GM21737 (cell line): ENCODE data around the gene MCTP2.

ENCODE experiments used
- ATAC-seq: cut with Tn5 transposase; IDR thresholded peaks from one replicate; pipeline ENCODE4 v1.9.1; 2021; ENCODE audit warnings: mild to moderate bottlenecking, moderate library complexity; ENCODE audit not compliant: unreplicated experiment

The MCTP2 gene

DNA sequence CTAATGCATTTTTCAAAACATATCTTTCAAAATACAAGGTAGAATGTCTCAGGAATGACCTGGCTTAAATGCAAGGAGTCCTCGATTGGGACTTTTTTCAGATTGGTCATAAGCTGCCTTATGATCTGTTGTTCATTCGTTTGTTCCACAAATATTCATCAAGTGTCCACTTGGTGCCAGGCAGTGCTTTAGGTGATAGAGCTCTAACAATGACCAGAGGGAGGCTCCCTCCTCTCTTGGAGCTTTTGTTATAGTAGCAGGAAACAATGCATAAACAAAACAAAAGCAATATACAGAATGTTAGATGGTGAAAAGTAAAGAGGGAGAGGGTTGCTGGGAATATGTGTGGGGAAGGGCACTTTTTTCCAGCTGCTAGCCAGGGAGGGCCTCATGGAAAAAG lies 156.1 kb downstream of the MCTP2 start:
- ATAC-seq: no peak

DNA sequence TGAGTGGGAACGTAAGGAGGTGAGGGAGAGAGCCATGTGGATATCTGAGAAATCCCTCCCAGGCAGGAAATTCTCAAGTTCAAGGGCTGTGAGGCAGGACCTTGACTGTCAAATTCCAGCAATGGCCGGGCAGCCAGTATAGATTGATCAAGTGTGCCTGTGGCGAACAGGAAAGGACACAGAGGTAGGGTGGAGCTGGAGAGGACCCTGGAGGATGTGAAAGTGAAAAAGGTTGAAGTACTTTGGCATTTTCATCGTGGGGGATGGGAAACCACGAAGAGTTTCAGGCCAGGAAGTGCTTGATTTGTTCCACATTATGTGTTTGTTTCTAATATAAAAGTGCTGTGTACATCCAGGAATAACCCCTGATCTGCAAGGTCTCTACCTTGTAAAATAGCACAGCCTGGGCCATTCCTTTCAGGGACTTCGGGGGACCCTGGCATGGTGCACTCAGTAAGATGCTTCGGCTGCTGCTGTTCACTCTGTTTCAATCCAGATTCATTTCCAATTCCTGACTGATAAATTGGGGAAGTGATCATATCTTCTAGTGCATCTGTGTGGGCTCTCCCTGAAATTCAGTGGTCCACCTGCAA lies 156.6 kb downstream of the MCTP2 start:
- ATAC-seq: peak; percentile 76

DNA sequence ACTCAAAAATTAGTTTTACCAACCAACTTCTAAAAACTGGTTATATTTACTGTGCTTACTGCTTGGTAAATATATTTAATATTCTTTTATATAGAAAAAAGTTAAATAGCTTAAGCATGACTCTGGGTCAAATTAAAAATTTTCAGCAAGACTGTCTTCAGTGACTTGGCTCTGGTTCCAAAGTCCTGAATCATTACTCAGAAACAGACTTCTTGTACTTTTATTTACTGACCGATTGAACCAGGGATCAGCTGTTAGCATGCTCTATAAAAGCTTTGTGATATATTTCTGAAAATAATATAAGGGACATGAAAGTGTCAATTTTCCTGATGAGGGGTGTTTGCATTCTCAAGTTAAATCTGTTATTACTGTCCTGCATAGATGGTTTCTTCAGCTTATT lies 164.3 kb downstream of the MCTP2 start:
- ATAC-seq: no peak

DNA sequence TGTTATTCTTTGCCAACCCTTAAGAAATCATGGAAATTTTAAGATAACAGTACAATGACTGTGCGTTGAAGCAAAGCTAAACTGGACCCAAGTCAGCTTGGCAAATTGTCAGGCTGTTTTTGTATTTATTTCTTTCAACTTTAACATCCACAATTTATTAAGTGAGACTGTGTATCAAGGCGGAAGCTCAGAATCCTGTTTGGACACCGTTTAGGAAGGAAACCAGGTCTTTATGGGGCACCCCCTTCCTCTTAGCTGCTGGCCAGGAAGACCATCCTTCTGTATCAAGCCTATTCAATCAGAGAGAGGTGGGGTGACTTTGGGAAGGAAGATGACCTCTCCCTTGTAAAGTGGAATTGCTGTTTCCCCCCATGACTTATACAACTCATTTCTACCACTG lies 166.0 kb downstream of the MCTP2 start:
- ATAC-seq: no peak

DNA sequence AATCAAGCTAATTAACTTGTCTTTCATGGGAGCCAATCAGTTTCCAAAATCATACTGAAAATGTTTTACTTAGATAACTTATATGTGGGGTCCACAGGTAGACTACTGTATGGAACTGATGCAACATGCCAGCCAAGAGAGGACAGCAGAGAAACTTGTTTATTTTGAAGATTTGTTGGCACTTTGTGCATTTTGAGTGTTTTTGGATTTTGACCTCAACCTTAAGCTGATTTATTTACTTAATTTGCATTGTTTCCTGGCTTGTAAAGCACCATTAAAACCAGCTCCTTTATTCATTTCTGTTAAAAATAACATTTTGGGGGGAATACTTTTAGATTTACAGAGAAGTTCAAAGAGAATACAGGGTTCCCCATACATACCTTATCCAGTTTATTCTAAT lies 166.6 kb downstream of the MCTP2 start:
- ATAC-seq: no peak

DNA sequence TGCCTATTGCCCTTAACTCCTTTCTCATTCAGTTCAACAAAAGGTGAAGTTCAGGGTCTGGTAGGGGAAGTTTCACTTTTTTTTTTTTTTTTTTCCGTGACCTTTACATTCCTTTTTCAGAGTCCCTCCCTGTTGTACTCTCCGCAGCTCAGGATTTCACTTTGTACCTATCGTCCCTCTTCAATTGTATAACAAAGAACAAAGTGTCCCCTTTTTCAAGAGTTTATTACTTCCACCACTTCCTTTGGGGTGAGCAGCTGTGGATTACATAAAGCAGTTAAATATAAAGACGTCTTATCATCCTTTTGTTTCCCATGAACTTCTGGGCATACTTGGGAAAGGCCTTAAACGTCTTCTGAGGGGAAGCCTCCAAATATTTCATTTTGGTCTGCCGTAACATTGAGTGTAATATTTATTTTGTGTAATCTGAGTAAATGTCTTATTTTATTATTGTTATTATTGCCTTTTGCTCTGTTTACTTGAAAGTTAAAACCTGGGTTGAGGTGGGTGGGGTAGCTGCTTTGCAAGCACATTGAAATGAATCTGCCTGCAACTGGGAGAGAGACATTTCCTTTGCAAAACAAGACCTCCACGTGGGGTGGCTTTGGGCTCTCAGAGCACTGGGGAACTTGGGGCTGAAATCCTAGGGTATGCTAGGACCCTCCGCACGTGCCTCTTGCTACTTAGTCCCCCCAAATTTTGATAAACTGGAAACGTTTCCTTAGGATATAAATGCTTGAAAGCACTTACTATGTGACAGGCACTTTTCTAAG lies 169.4 kb downstream of the MCTP2 start:
- ATAC-seq: no peak

DNA sequence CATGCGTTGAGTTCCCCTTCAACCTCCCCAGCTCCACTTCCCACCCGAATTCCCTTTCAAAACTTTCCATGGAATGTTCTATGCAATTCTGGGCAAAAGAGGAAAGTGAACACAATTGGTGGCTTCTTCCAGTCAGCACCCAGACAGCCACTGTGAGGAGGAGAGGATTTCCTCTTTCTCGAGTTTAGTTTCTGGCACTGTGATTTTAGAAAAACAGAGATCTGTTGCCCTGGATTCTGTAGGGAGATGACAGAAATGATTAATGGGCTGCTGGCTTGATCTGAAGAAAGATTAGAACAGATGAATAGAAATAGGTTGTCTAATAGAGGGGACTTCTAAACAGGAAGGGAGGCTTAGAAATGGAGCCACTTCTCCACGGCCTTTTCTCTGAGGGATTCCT lies 172.0 kb downstream of the MCTP2 start:
- ATAC-seq: no peak

DNA sequence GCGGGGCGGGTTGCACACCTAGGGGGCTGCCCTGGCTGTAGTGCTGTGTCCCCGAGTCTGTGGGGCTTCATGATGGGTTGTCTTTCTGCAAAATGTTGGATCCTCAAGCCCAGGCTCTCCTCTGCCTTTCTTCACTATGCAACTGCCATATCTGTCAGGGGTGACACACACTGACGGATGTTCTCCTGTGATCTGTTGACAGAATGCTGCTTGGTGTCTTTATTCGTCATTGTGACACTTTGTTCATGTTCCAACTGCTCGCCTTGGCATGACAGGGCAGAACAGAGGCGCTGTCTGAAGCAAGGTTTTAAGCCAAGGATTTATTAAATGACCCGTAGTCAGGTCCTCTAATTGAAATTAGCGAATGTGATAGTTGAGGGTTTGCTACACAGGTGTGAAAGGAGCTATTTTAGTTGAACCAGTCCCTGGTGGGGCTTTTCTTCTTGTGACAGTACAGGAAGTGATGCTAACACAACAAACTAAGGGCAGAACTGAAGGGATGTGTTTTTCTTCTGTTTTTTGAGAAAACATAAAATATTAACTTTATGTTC lies 173.4 kb downstream of the MCTP2 start:
- no peak for ATAC-seq

DNA sequence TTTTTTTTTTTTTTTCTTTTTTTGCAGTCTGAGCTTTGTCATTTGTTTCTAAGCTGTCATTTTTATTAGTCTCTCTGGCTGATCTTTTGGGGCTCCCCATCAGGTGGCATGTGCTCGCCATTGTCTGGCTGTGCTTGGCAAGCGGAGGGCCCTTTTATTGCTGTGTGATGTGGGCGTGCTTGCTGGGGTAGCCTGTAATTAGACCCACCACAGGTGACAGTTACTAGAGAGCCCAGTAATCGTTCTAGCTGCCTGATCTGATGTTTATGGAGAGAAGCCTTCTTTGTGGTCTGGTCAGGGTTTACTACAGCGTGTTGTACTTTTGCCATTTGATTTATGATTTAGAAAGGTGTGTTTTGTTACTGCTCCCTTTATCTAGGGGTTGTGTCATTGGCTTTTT lies 179.9 kb downstream of the MCTP2 start:
- ATAC-seq: no peak

DNA sequence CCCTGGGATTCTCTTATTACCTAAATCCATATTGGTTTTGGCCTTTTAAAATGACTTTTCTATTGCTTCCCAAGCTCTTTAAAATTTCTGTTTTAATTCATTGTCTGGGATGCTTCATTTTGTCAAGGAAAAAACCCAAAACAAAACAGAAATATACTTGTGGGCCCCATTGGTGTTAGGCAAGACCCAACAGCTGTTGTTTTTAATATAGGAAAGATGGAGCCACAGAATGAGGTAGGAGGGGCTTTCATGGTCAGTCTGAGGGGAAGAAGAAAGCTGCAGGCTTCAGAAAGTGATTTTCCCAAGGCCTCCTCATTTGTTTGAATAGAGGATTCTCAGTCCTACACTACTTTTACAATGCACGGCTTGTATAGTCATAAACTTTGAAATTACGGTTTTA lies 180.5 kb downstream of the MCTP2 start:
- ATAC-seq: no peak

DNA sequence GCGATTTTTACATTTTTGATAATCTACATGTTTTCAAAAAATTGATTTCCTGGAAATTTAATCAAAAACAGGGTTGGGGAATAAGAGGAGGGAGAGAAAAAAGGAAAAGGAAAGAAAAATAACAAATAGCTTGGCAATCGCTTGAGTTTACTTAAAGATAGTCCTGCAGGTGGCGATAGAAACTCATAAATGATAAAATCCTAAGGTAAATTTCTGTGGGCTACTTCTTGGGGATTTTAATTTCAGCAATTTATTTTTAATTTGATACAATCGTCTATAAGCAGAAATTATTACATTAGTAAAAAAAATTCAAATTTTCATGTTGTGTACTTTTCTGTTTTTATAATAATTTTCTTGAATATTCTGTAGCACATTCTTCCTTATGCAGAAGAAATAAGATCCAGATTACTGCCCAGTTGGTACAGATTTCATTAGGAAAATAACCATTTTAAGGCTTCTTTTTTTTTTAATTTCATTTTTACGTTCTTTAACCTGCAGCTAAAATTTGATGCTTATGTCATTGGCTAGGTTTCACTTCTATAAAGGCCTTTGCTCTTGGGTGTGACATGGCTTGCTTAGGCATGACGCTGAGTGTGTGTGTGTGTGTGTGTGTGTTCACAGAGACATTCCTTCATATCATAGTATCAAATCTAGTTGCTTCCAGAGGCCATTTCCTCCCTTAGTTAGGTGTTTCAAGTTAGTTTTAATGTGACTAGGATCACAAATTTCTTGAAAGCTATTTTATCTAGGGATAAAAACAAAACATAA lies 181.8 kb downstream of the MCTP2 start:
- no peak for ATAC-seq

DNA sequence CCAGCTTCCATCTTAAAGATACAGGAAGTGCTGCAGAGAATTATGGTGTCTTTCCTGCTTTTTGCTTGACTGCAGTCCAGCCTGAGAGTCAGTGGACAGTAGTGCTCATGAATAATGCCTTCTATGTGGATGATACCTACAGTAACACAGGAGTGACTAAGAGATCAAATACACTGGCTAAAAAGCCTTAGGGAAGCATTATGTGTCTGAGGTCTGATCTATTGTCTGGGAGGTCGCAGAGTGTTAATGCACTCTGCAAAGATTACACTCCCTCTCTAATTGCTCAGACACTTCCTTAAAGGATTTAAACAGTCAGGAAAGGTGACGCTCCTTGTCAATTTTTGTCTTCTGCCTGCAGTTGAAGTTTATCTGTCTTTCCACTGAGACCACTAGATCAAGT lies 183.6 kb downstream of the MCTP2 start:
- no peak for ATAC-seq

DNA sequence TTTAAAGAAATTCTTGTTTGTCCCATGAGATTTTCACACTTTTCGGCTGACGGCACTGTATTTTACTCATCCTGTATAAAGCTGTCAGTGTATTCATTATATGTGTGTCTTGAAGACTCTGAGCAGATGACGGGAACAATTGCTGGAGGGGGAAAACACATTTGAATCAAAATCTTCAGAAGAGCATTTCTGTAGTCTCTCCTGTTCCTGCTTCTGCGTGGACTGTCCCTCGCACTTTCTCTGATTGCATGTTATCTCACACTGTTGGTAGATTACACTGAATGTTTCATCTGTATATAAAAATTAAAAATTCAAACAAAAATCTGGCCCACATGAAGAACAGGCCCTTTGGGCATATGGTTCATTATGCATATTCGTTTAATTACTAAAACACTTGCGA lies 184.9 kb downstream of the MCTP2 start:
- no peak for ATAC-seq

DNA sequence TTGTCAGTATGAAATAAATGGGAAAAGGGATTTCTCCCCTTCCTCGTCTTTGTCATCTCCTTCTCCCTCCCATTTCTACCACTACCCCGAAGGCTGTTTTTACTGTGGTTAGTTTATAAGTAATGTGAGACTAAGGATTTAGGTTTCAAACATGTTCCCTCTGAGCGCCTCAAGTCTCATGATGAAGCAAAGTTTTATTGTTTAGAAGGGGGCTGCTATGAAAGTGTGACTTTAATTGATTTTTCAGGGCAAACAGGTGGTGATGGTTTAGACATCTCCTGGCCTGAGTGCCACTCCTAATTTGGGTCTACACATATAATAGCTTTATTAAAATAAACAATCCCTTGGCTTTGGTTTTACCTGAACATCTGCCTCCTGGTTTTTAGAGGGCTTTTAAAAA lies 185.5 kb downstream of the MCTP2 start:
- no peak for ATAC-seq

DNA sequence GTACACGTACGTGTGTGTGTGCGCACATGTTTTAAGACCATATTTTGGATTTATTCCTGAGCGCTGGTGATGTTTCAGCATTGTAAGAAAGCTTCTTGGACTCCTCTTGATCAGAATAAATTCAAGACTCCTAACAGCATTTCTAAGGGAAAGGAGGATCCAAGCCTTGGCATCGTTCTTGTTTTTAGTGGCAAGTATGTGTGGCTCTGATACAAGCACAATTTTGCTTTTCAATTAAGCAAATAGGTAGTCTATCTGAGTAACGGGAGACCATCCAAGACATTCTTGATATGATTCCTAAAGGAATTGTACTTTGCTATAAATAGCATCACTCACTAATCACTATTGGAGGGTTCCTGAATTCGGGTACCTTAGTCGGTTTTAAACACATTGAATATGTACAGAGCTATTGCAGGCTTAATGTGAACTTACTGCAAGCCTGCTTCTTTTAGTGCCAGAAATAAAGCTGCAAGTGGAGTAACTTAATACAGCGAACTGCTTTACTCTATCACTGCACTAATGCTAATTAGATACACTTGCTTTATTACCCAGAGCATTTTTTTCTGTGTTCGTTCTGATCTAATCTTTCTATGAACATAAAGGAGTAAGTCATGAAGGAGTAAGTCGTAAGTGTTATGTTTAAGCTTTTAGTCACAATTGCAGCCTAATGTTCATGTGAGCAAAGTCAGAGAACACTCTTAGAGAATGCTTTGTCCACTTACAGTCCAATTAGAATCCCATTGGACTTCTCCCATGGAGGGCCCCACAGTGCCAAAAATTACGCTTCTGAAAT lies 186.3 kb downstream of the MCTP2 start:
- ATAC-seq: no peak

DNA sequence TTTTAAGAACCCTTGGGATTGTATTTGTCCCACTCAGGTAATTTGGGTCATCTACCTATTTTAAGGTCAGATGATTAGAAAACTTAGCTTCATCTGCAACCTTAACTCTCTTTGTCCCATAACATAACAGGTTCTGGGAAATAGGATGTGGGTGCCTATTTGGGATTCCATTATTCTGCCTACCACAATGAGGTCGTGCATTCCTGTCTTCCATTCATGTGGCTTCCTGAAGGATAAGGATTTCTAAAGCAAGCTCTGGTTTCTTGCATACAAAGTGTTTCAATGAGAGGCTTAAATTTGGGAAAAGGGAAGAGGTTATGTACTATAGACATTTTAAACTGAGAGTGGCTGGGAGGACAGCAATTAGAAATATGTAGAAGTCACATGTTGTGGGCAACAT lies 190.3 kb downstream of the MCTP2 start:
- no peak for ATAC-seq

DNA sequence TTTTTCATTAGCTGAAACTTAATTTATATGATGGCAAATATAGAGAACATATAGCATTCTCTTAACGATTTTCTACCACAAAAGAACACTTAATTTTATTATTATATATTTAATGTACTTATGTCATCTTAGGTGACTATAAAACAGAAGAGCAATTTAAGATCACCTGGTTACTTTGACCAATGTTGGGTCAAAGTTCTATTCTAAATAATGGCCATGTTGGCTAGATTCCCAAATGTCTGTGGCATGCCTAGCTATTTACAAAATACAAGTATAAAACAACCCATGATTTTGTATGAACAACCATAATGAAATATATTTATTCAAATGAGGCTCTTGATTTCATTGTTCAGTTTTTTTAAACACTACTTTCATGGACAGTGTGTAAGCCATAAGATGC lies 200.9 kb downstream of the MCTP2 start:
- no peak for ATAC-seq

DNA sequence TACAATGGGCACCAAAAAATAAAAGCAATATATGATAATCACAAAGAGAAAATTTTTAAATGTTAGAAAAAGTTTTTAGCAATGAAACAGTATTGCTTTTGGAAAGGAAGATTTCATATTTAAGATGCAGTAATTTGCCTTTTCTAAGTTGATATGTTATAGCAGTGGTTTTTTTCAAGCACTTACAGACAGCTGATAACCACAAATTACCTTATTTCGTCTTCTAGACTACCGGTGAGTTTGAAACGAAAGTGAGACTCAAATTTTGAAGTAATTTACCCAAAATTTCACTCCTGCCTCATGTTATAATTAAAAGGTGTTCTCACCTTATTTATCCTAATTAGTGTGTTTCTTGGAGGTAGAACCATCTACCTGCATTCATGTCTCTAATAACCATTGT lies 207.8 kb downstream of the MCTP2 start:
- ATAC-seq: no peak

DNA sequence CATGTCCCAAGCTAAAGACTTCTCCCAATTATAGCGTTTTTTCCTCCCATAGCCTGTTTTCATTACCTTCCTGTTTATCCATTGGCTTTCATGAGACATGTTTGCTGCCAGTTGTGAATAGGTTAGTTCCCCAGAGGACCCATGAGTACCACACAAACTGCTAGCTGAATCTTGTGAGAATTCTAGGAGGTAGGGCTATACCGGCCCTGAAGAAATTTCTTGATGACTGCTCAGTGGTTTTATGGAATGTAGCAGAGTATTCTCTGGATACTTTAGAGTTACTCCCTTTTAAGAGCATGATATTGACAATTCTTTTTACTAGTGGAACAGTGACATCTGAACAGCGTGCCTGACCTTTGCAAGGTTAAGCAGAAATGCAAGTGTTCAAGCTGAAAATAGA lies 210.4 kb downstream of the MCTP2 start:
- no peak for ATAC-seq

DNA sequence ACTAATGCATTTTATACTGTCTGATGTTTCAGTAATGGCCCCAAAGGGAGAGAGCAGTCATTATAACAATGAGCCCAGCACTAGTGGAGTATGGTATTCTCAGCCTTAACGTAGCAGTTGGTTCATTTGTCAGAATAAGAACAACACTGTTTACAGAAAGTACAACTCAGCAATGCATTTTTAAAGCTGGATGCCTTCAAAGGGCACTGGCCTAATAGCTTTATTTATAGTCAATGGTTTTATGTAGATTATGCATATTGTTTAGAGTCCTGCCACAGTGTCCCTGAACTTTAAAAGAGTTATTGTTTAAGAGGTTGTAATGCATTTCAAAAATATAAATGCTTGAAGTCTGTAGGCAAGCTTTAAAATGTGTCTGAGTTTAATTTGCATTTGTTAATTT lies 211.1 kb downstream of the MCTP2 start:
- ATAC-seq: no peak

DNA sequence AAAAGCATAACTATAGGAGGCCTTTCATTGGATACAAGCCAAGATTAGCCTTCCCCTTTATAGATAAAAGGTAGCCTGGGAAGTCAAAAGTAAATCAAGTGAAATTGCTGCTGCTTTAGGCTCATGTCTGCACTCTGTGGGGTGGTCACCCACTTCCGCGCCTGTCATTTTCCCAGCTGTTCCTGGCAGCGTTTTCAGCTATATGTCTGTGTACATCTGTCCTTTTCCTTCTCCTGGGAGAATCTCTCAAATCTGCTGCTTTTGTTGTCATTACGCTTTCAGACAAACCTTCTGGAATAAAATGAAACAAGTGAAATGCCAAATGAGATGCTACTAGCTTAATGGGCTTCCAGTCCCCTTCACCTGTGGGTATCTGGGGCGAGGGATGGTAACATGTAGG lies 211.8 kb downstream of the MCTP2 start:
- ATAC-seq: no peak
